Measurements from ENCODE around the gene ELK3.

GRCh38 chr12:96170328-96170727 lies 23.8 kb upstream of the ELK3 start:
- no peak for TF ChIP-seq CTCF (IDR thresholded peaks at IDR 0.05; ENCODE audit: borderline replicate concordance, extremely low read depth, low read length, poor library complexity, severe bottlenecking)
- TF ChIP-seq EZH2 (IDR thresholded peaks at IDR 0.05; ENCODE audit: borderline replicate concordance, low read depth, low read length, severe bottlenecking): no peak
